Liver (tissue), 9 donors: ENCODE data around the gene LMF2. TPM values are rescaled to one million over a fixed set of nuclear protein-coding genes. Genes with fewer than 3 reads are reported as not detected.

Experiments
- DNase-seq: peaks from one replicate; pipeline ENCODE4 v3.0.0-alpha.2; 2017; ENCODE audit warnings: low spot score
- H3K27ac ChIP-seq, 2 donors: one replicate each; pipeline ENCODE4 v1.7.0; 2013; ENCODE audit warnings: inconsistent platforms in 2 of 2, low read length in 2 of 2, control low read depth in 1 of 2, low read depth in 1 of 2, mild to moderate bottlenecking in 1 of 2
- H3K27me3 ChIP-seq, 4 donors: one replicate each; pipeline versions ENCODE4 v1.6.1 to v1.7.0; 2013; ENCODE audit warnings: low read length in 3 of 4, inconsistent platforms in 1 of 4, mild to moderate bottlenecking in 1 of 4, moderate library complexity in 1 of 4; ENCODE audit not compliant: control insufficient read depth in 4 of 4, insufficient read depth in 4 of 4
- H3K36me3 ChIP-seq, 4 donors: one replicate each; pipeline versions ENCODE4 v1.6.1 to v1.7.0; 2013; ENCODE audit warnings: low read length in 3 of 4, mild to moderate bottlenecking in 3 of 4, low read depth in 1 of 4, moderate library complexity in 1 of 4; ENCODE audit not compliant: control insufficient read depth in 4 of 4, insufficient read depth in 3 of 4
- H3K4me1 ChIP-seq, 4 donors: one replicate each; pipeline versions ENCODE4 v1.6.1 to v1.7.0; 2013; ENCODE audit warnings: low read length in 3 of 4, mild to moderate bottlenecking in 3 of 4, moderate library complexity in 1 of 4; ENCODE audit not compliant: control insufficient read depth in 4 of 4, insufficient read depth in 4 of 4
- H3K4me3 ChIP-seq, 3 donors: one replicate each; pipeline versions ENCODE4 v1.6.1 to v1.7.0; 2013; ENCODE audit warnings: low read length in 3 of 3, control low read depth in 1 of 3, low read depth in 1 of 3, mild to moderate bottlenecking in 1 of 3
- H3K9ac ChIP-seq, 2 donors: one replicate each; pipeline ENCODE4 v1.7.0; 2013; ENCODE audit warnings: low read length in 2 of 2, mild to moderate bottlenecking in 2 of 2, moderate library complexity in 2 of 2, control low read depth in 1 of 2, low read depth in 1 of 2
- H3K9me3 ChIP-seq, 4 donors: one replicate each; pipeline versions ENCODE4 v1.6.1 to v1.7.0; 2013; ENCODE audit warnings: low read length in 3 of 4; ENCODE audit not compliant: control insufficient read depth in 4 of 4
- FOXA1 ChIP-seq: IDR thresholded peaks from 2 replicates; pipeline ENCODE4 v1.6.1; 2016; ENCODE audit warnings: antibody characterized with exemption
- FOXA2 ChIP-seq: IDR thresholded peaks from 2 replicates; pipeline ENCODE4 v1.6.1; 2016; ENCODE audit warnings: antibody characterized with exemption
- GABPA ChIP-seq, 2 donors: IDR thresholded peaks in 1 of 2; conservative IDR thresholded peaks in 1 of 2; 2 replicates each; pipeline ENCODE4 v1.6.1; 2016; ENCODE audit warnings: antibody characterized with exemption in 2 of 2, mild to moderate bottlenecking in 1 of 2, moderate library complexity in 1 of 2
- HNF4G ChIP-seq: IDR thresholded peaks from 2 replicates; pipeline ENCODE4 v1.6.1; 2016; ENCODE audit warnings: antibody characterized with exemption
- MAX ChIP-seq: IDR thresholded peaks from 2 replicates; pipeline ENCODE4 v1.6.1; 2016; ENCODE audit warnings: antibody characterized with exemption
- RAD21 ChIP-seq, 2 donors: IDR thresholded peaks; 2 replicates each; pipeline ENCODE4 v1.6.1; 2016; ENCODE audit warnings: antibody characterized with exemption in 2 of 2, mild to moderate bottlenecking in 2 of 2
- REST ChIP-seq: IDR thresholded peaks from 2 replicates; pipeline ENCODE4 v1.6.1; 2016; ENCODE audit warnings: antibody characterized with exemption, mild to moderate bottlenecking
- TAF1 ChIP-seq: conservative IDR thresholded peaks from 2 replicates; pipeline ENCODE4 v1.6.1; 2016; ENCODE audit warnings: antibody characterized with exemption, mild to moderate bottlenecking
- ZBTB33 ChIP-seq: IDR thresholded peaks from 2 replicates; pipeline ENCODE4 v1.6.1; 2016; ENCODE audit warnings: antibody characterized with exemption
- WGBS: extraction: QIAGEN DNeasy Blood & Tissue Kit; methylation state at CpG from one replicate; pipeline ENCODE4 v1.1.7; 2013; 5-methylcytosine and 5-hydroxymethylcytosine counted together
- polyA plus RNA-seq, 2 donors: library from polyadenylated mRNA; stranded (reverse) in 1 of 2; unstranded in 1 of 2; fragments of 200-250 nt in 1 of 2; fragments of >200 nt in 1 of 2; fragmentation: Nextera tagmentation in 1 of 2; extraction: Ambion mirVana in 1 of 2; gene quantifications; one replicate each; pipeline versions ENCODE4 v1.2.1 to v1.2.3, GENCODE V29; 2013 to 2015
- total RNA-seq, 2 donors: library from RNA; depleted of rRNA; stranded (reverse); fragments of >200 nt; gene quantifications; one replicate each; pipeline ENCODE4 v1.2.3, GENCODE V29; 2014
- TF ChIP-seq, protein P1 (sequence below): fragments of 150-350 bp; IDR thresholded peaks from 2 replicates; pipeline ENCODE4 v1.5.1; 2017; ENCODE audit warnings: improper control_type of control experiment, low read depth, low read length; ENCODE audit not compliant: missing input control
- TF ChIP-seq, protein P2 (sequence below): IDR thresholded peaks from 2 replicates; pipeline ENCODE4 v1.6.1; 2016; ENCODE audit warnings: antibody characterized with exemption
- donor health status: healthy.
- donor health status: healthy.
- donor health status: healthy.
- donor health status: healthy.
- donor health status: healthy.

Gene LMF2
- total and polyA plus RNA-seq, 4 donors: 16.7 to 35.6 (median 25.9) TPM

DNA sequence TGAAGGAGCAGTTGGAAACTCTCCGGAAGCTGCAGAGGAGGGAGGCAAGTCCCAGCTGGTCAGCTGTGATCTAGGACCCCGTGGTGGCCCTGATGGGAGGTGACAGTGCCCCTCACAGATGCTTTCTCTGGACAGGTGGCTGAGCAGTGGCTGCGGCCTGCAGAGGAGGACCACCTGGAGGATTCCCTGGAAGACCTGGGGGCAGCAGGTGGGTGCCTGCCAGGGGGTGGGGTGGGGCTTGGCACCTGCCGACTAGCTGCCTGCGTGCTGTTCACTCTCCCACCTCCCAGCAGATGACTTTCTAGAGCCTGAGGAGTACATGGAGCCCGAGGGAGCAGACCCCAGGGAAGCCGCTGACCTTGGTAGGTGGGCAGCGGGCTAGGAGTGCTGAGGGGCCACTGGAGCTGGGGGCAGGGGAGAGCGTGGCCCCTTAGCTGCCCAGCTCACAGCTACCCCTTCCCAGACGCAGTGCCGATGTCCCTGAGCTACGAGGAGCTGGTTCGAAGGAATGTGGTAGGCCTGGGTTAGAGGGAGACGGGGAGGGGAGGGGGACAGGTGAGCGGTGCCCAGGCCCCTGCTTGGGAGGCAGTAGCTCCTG is 14.8 kb upstream of the LMF2 start:
- no peaks in the 10 kb centered on the region for H3K27me3 ChIP-seq
- no peaks in the 10 kb centered on the region for H3K9me3 ChIP-seq
- H3K9ac ChIP-seq: no peak overlapping the region
- H3K27ac ChIP-seq: no peak overlapping the region
- WGBS: 96% methylated on average over 15 of the region's 15 CpGs
- peaks cover 9 to 52% (median 19%) of the 10 kb centered on the region in 4 donors for H3K36me3 ChIP-seq
- no peak for TF ChIP-seq TAF1
- TF ChIP-seq REST: no peak
- no peak for TF ChIP-seq MAX
- no peak for TF ChIP-seq GABPA (IDR thresholded peaks at IDR 0.05 in 1 of 2, conservative IDR thresholded peaks at IDR 0.05 in 1 of 2)
- TF ChIP-seq, protein P1, sequence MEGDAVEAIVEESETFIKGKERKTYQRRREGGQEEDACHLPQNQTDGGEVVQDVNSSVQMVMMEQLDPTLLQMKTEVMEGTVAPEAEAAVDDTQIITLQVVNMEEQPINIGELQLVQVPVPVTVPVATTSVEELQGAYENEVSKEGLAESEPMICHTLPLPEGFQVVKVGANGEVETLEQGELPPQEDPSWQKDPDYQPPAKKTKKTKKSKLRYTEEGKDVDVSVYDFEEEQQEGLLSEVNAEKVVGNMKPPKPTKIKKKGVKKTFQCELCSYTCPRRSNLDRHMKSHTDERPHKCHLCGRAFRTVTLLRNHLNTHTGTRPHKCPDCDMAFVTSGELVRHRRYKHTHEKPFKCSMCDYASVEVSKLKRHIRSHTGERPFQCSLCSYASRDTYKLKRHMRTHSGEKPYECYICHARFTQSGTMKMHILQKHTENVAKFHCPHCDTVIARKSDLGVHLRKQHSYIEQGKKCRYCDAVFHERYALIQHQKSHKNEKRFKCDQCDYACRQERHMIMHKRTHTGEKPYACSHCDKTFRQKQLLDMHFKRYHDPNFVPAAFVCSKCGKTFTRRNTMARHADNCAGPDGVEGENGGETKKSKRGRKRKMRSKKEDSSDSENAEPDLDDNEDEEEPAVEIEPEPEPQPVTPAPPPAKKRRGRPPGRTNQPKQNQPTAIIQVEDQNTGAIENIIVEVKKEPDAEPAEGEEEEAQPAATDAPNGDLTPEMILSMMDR: no peak
- TF ChIP-seq HNF4G: no peak
- TF ChIP-seq FOXA2: no peak
- TF ChIP-seq ZBTB33: no peak
- TF ChIP-seq, protein P2, sequence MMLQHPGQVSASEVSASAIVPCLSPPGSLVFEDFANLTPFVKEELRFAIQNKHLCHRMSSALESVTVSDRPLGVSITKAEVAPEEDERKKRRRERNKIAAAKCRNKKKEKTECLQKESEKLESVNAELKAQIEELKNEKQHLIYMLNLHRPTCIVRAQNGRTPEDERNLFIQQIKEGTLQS: no peak
- H3K4me1 ChIP-seq: peaks cover 10 to 36% (median 22%) of the 10 kb centered on the region in 4 donors
- no peak overlapping the region for H3K4me3 ChIP-seq
- no peak for DNase-seq

GRCh38 chr22:50521710-50522109 is 14.2 kb upstream of the LMF2 start:
- Histone ChIP-seq H3K27me3 (no peaks in the 10 kb centered on the region), H3K9ac (no peak overlapping the region), H3K36me3 (peaks cover 9 to 54% (median 19%) of the 10 kb centered on the region in 4 donors), H3K9me3 (no peaks in the 10 kb centered on the region), H3K4me1 (peaks cover 9 to 30% (median 18%) of the 10 kb centered on the region in 4 donors), H3K4me3 (no peak overlapping the region), H3K27ac (no peak overlapping the region)
- WGBS: 96% methylated on average over 10 of the region's 10 CpGs
- DNase-seq: no peak
- TF ChIP-seq MAX (no peak), TAF1 (no peak), FOXA2 (no peak), REST (no peak), HNF4G (no peak), ZBTB33 (no peak), FOXA1 (no peak), RAD21 (IDR thresholded peaks at IDR 0.05) (no peak)
- TF ChIP-seq, protein P1: no peak
- TF ChIP-seq, protein P2: no peak
